Adrenal gland (tissue), 5 donors: ENCODE data around the gene GJC2.

Experiments used
- CTCF ChIP-seq, 6 experiments: fragments of 450-650 bp in 4 of 6; fragments of 200-600 bp in 2 of 6; sonication (generic) in 1 of 6; IDR thresholded peaks; 1 replicate in 5 of 6; 2 replicates in 1 of 6; pipeline versions ENCODE4 v1.5.1 to v1.8.0; 2016 to 2021; ENCODE audit warnings: antibody characterized with exemption in 6 of 6, mild to moderate bottlenecking in 2 of 6, moderate library complexity in 1 of 6
- POLR2A ChIP-seq, 2 donors: fragments of 450-650 bp; IDR thresholded peaks; one replicate each; pipeline ENCODE4 v1.6.1; 2017; ENCODE audit warnings: antibody characterized with exemption in 2 of 2, mild to moderate bottlenecking in 2 of 2, moderate library complexity in 1 of 2
- donor health status: DM: no; HTN: no; CAD: no.

GRCh38 chr1:228143480-228144192 lies 6.1 kb upstream of the GJC2 start:
- TF ChIP-seq CTCF (IDR thresholded peaks at IDR 0.05) (no peak), POLR2A (IDR thresholded peaks at IDR 0.05) (no peak)
